GM10266 (cell line): ENCODE measurements around the gene SDK1.

ENCODE experiments used
- DNase-seq: peaks from one replicate; pipeline ENCODE4 v3.0.0; 2012; ENCODE audit errors: extremely low spot score
- TF ChIP-seq, protein P1 (sequence below): IDR thresholded peaks from 2 replicates; pipeline ENCODE4 v1.5.1; 2012; ENCODE audit warnings: mild to moderate bottlenecking, low read depth; ENCODE audit not compliant: control insufficient read depth, insufficient read depth; ENCODE audit errors: missing control alignments

Gene SDK1

DNA sequence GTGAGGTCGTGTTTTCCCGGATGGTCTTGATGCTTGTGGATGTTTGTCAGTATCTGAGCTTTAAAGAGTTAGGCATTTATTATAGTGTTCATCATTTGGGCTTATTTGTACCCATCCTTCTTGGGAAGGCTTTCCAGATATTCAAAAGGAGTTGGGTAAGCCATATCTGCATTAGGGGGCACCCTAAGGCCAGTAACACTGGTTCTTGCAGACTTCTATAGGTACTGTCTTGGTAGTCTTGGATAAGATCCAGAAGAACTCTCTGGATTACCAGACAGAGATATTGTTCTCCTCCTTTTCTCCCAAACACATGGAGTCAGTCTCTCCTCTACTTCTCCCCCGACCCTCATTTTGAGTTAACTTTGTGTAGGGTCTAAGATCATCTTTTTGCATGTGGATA lies 92.8 kb downstream of the SDK1 start:
- DNase-seq, result no peak
- TF ChIP-seq, protein P1, sequence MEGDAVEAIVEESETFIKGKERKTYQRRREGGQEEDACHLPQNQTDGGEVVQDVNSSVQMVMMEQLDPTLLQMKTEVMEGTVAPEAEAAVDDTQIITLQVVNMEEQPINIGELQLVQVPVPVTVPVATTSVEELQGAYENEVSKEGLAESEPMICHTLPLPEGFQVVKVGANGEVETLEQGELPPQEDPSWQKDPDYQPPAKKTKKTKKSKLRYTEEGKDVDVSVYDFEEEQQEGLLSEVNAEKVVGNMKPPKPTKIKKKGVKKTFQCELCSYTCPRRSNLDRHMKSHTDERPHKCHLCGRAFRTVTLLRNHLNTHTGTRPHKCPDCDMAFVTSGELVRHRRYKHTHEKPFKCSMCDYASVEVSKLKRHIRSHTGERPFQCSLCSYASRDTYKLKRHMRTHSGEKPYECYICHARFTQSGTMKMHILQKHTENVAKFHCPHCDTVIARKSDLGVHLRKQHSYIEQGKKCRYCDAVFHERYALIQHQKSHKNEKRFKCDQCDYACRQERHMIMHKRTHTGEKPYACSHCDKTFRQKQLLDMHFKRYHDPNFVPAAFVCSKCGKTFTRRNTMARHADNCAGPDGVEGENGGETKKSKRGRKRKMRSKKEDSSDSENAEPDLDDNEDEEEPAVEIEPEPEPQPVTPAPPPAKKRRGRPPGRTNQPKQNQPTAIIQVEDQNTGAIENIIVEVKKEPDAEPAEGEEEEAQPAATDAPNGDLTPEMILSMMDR, result no peak

- TF ChIP-seq, protein P1, result no peak
- DNase-seq, result no peak
These were observed 96.3 kb downstream of the SDK1 start for GRCh38 chr7:3397324-3397723.

DNA sequence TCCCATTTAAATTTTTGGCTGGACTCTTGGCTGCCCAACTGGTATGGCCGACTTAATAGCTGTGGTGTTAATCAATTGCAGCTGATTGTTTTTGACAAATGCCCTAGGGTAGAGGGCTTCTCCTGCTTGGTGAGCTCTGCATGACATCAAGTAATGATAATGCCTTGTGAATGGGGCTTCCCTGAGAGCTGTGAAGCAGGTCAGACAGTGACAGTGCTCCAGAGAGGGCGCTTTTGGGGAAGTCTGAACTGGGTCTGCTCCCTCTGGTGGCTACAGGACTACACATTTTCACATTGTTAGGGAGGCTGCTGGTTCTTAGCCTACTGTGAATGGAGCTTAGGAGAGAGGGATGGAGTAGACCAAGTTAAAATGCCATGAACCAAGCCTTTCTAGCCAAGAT lies 98.8 kb downstream of the SDK1 start:
- TF ChIP-seq, protein P1, result no peak
- no peak for DNase-seq

DNA sequence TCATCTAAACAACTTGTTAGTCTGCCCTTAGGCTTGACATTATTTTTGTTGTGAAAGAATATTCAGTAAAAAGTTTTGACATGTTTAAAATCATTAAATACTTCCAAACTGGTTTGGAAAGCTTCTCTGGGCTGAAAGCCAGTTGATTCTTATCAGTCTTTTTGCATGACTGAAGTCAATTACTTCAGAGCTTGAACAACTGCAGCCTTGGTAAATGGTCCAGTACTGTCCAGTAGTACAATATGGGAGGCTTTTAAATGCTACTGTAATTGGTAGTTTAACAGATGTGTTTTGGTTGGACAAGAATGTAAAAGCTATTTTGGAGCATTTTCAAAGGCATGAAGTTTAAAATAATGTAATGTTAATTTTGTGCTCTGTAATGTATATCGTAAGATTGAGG lies 103.4 kb downstream of the SDK1 start:
- no peak for DNase-seq
- TF ChIP-seq, protein P1, result no peak

- DNase-seq, result no peak
- TF ChIP-seq, protein P1, result no peak
These were observed 108.0 kb downstream of the SDK1 start for GRCh38 chr7:3408814-3409595.

GRCh38 chr7:3412871-3413270 lies 111.8 kb downstream of the SDK1 start:
- TF ChIP-seq, protein P1, result no peak
- DNase-seq, result no peak

DNA sequence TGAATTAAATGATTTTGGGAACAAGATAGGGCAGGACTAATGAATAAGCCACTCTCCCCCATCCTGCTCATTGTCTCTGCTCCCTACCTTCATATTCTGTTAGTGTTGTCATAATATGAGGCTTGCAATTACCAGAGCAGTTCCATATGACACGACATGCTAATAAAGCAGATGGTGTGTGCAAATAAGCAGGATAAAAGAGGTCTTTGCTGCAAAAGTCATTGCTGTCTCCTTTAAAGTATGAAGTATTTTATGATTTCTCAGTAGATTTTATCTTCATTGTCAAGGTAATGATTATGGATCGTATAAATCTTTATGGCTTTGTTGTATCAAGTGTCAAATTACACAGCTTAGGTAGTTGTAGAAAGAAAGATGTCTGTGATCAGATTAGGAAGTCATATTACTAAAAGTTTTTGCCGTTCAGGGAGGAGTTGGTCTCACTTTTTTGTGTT lies 114.8 kb downstream of the SDK1 start:
- DNase-seq, result no peak

More for the DNA sequence above, 114.8 kb downstream of the SDK1 start:
- TF ChIP-seq, protein P1, result no peak
